GM12878 (cell line): ENCODE measurements around the gene HBA2. TPM values are rescaled to one million over a fixed set of nuclear protein-coding genes. Genes with fewer than 3 reads are reported as not detected.

Source experiments
- ATAC-seq: fragments of 200-7000 bp; cut with Tn5 transposase; 3 replicates; pipeline ENCODE4 v1.9.1; 2020; ENCODE audit warnings: mild to moderate bottlenecking, moderate library complexity
- BruUV-seq: library from RNA; stranded (reverse); fragments of 400-500 nt; replicated peaks from 2 replicates; lab custom pipeline; 2021; lab: Mats Ljungman, UMichigan
- CTCF ChIA-PET: fragments of 300-600 bp; sonication (Branson Sonifier 250); formaldehyde crosslinking; extraction: SDS; loops from one replicate; lab custom pipeline; 2021; ENCODE audit warnings: inconsistent platforms; lab: Yijun Ruan, JAX
- POLR2A ChIA-PET: fragments of 350-600 bp; formaldehyde crosslinking; extraction: SDS; loops from one replicate; lab custom pipeline; 2021; ENCODE audit warnings: inconsistent platforms; lab: Charles Lee
- RAD21 ChIA-PET: fragments of 300-600 bp; sonication (Branson Sonifier 250); formaldehyde crosslinking; loops from one replicate; lab custom pipeline; 2023; ENCODE audit warnings: antibody characterized with exemption; ENCODE audit not compliant: unreplicated experiment; lab: Charles Lee
- SMC1A ChIA-PET: fragments of 300-600 bp; sonication (Branson Sonifier 250); formaldehyde crosslinking; loops from one replicate; lab custom pipeline; 2023; ENCODE audit not compliant: unreplicated experiment, uncharacterized antibody; lab: Charles Lee
- DNase-seq: peaks from one replicate; pipeline ENCODE4 v3.0.0-alpha.2; 2011; ENCODE audit warnings: low read depth, low spot score
- FAIRE-seq: peaks from 3 replicates; lab custom pipeline; 2011; peaks lifted over from hg19 to GRCh38; lab: Jason Lieb, UNC
- H2AFZ ChIP-seq: 2 replicates; pipeline ENCODE4 v1.6.0; 2011; ENCODE audit warnings: low read depth, low read length, control low read depth; ENCODE audit not compliant: control insufficient read depth
- H3K27ac ChIP-seq: 2 replicates; pipeline ENCODE4 v1.5.1; 2011; ENCODE audit warnings: control low read depth; ENCODE audit not compliant: control insufficient read depth, insufficient read depth
- H3K27me3 ChIP-seq, 2 experiments: replicated peaks in 1 of 2; 2 replicates each; pipeline versions ENCODE4 v1.6.0 to v1.6.1; 2011; ENCODE audit warnings: low read length in 1 of 2; ENCODE audit not compliant: control insufficient read depth in 2 of 2, insufficient read depth in 2 of 2
- H3K36me3 ChIP-seq, 2 experiments: 2 replicates each; pipeline ENCODE4 v1.5.1; 2011; ENCODE audit warnings: low read length in 1 of 2; ENCODE audit not compliant: control insufficient read depth in 2 of 2, insufficient read depth in 2 of 2
- H3K4me1 ChIP-seq: 2 replicates; pipeline ENCODE4 v1.6.1; 2011; ENCODE audit warnings: mild to moderate bottlenecking, low read length, moderate library complexity, mixed read lengths; ENCODE audit not compliant: control insufficient read depth, insufficient read depth
- H3K4me2 ChIP-seq: 2 replicates; pipeline ENCODE4 v1.6.0; 2011; ENCODE audit warnings: control low read depth; ENCODE audit not compliant: control insufficient read depth, insufficient read depth
- H3K4me3 ChIP-seq: fragments of 200-600 bp; sonication (generic); 2 replicates; pipeline ENCODE4 v1.5.1; 2016
- H3K79me2 ChIP-seq: 2 replicates; pipeline ENCODE4 v1.6.0; 2011; ENCODE audit warnings: low read length; ENCODE audit not compliant: control insufficient read depth, insufficient read depth
- H3K9ac ChIP-seq: 2 replicates; pipeline ENCODE4 v1.8.0; 2011; ENCODE audit warnings: low read length, control low read depth, mixed read lengths; ENCODE audit not compliant: control insufficient read depth, insufficient read depth
- H3K9me3 ChIP-seq: replicated peaks from 3 replicates; pipeline ENCODE4 v1.5.1; 2011; ENCODE audit warnings: mild to moderate bottlenecking, low read length; ENCODE audit not compliant: control insufficient read depth, insufficient read depth
- H4K20me1 ChIP-seq: 2 replicates; pipeline ENCODE4 v1.6.0; 2011; ENCODE audit not compliant: control insufficient read depth, insufficient read depth
- CEBPB ChIP-seq, 2 experiments: fragments of 150-350 bp in 1 of 2; IDR thresholded peaks; 2 replicates each; pipeline ENCODE4 v1.6.1; 2012 to 2014; ENCODE audit warnings: low read depth in 2 of 2, low read length in 2 of 2, borderline replicate concordance in 1 of 2, inconsistent platforms in 1 of 2
- HCFC1 ChIP-seq: fragments of 150-350 bp; IDR thresholded peaks from 2 replicates; pipeline ENCODE4 v1.6.1; 2014; ENCODE audit warnings: low read length
- JUNB ChIP-seq: IDR thresholded peaks from 2 replicates; pipeline ENCODE4 v1.6.1; 2016; ENCODE audit warnings: antibody characterized with exemption, mild to moderate bottlenecking
- KAT2A ChIP-seq: conservative IDR thresholded peaks from 2 replicates; pipeline ENCODE4 v1.6.1; 2011; ENCODE audit warnings: low read depth, low read length; ENCODE audit not compliant: control insufficient read depth
- NR2F1 ChIP-seq: fragments of 450-650 bp; conservative IDR thresholded peaks from 2 replicates; pipeline ENCODE4 v1.6.1; 2017; ENCODE audit warnings: mild to moderate bottlenecking
- NRF1 ChIP-seq: conservative IDR thresholded peaks from 2 replicates; pipeline ENCODE4 v1.6.1; 2011; ENCODE audit warnings: mild to moderate bottlenecking, low read depth, low read length, improper control_type of control experiment
- SREBF2 ChIP-seq: IDR thresholded peaks from 2 replicates; pipeline ENCODE4 v1.6.1; 2012; ENCODE audit warnings: mild to moderate bottlenecking, low read length
- SRF ChIP-seq, 2 experiments: IDR thresholded peaks; 2 replicates each; pipeline ENCODE4 v1.6.1; 2011; ENCODE audit warnings: low read depth in 2 of 2, low read length in 2 of 2, mild to moderate bottlenecking in 1 of 2, moderate library complexity in 1 of 2
- TARDBP ChIP-seq: IDR thresholded peaks from 2 replicates; pipeline ENCODE4 v1.6.1; 2016; ENCODE audit warnings: borderline replicate concordance
- TCF12 ChIP-seq: IDR thresholded peaks from 2 replicates; pipeline ENCODE4 v1.6.1; 2011; ENCODE audit warnings: low read depth, mild to moderate bottlenecking, low read length
- TCF3 ChIP-seq: IDR thresholded peaks from 2 replicates; pipeline ENCODE4 v1.6.1; 2012; ENCODE audit warnings: low read depth, mild to moderate bottlenecking, low read length, borderline replicate concordance; ENCODE audit not compliant: insufficient read depth
- ZNF592 ChIP-seq: fragments of 450-650 bp; IDR thresholded peaks from 2 replicates; pipeline ENCODE4 v1.6.1; 2017; ENCODE audit warnings: mild to moderate bottlenecking, moderate library complexity
- WGBS: methylation state at CpG from one replicate; pipeline ENCODE4 v1.1.6; 2016; ENCODE audit warnings: low lambda C conversion rate; ENCODE audit not compliant: insufficient replicate concordance, insufficient coverage; ENCODE audit errors: missing lambda C conversion rate; 5-methylcytosine and 5-hydroxymethylcytosine counted together
- in situ Hi-C: fragments of 300-500 bp; cut with MboI; formaldehyde crosslinking; loops from 9 replicates; pipeline ENCODE4 v1.14.3; 2018; ENCODE audit warnings: mixed read lengths
- intact Hi-C: fragments of 100-400 bp; cut with micrococcal nuclease; formaldehyde crosslinking; loops from one replicate; pipeline ENCODE4 v1.14.2; 2022; ENCODE audit not compliant: unreplicated experiment
- polyA plus RNA-seq, 11 experiments: library from polyadenylated mRNA; depleted of rRNA in 4 of 11; unstranded in 6 of 11; stranded (reverse) in 5 of 11; fragments of >200 nt; fragmentation: Nextera tagmentation in 4 of 11; fragmentation: Illumina TruSeq in 1 of 11; extraction: Ambion mirVana in 4 of 11; extraction: Trizol in 1 of 11; gene quantifications; 1 replicate in 1 of 11; 2 replicates in 10 of 11; pipeline versions ENCODE4 v1.2.1 to v1.2.3, GENCODE V29; 2011 to 2016; ENCODE audit warnings: inconsistent platforms in 2 of 11, missing spikeins in 2 of 11, low read depth in 1 of 11
- total RNA-seq, 4 experiments: library from RNA; depleted of rRNA in 3 of 4; stranded (reverse); fragments of >200 nt in 3 of 4; fragmentation: Illumina TruSeq in 1 of 4; extraction: Trizol in 1 of 4; gene quantifications; 2 replicates each; pipeline versions ENCODE4 v1.2.1 to v1.2.3, GENCODE V29; 2013 to 2021
- TF ChIP-seq, protein P1 (sequence below): fragments of 450-650 bp; IDR thresholded peaks from 2 replicates; pipeline ENCODE4 v1.6.1; 2017; ENCODE audit warnings: mild to moderate bottlenecking, low read depth, inconsistent platforms; ENCODE audit not compliant: poor library complexity, severe bottlenecking
- TF ChIP-seq, protein P2 (sequence below): fragments of 450-650 bp; IDR thresholded peaks from 2 replicates; pipeline ENCODE4 v1.6.1; 2017; ENCODE audit warnings: borderline replicate concordance
- TF ChIP-seq, protein P3 (sequence below): fragments of 450-650 bp; IDR thresholded peaks from 2 replicates; pipeline ENCODE4 v1.6.1; 2017; ENCODE audit warnings: mild to moderate bottlenecking

Gene HBA2
- total and polyA plus RNA-seq, 10 of the 15 experiments (the other 5 are each of a cell fraction or from before 2014, with no cell fraction given): 0.30 to 0.96 (median 0.92) TPM; not detected in 7

DNA sequence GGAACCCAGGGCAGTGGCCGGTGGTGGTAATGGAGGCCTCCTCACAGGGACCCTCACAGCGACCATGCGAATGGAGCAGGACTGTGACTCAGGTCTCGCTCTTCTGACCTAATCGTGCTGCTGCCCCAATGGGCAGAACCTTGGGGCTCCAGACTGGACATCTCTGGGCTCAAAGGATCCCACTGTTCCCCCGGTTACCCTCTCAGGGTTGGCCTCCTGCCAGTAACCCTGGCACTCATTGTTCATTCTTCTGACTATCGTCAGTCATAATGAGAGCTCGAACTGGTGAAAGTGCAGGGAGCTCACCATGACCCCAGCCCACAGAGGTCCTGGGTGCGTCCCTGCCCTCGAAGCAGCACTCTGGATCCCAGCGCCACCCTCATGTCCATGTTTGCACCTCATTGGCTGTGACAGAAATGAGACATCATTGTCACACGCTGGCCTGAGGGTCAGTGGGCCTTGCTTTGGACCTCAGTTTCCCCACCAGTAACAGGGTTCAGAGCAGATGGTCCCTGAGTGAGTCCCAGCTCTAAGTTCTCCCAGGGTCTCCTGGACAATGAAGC lies 30.2 kb upstream of the HBA2 start:
- CTCF ChIA-PET: interaction anchor here (0.9 kb wide), 1 partner anchor 17 kb away, joined by 3 read pairs; no protein-coding TSS in a partner anchor
- Histone ChIP-seq H3K79me2 (peaks cover 6% of the 10 kb centered on the region), H3K36me3 (no peaks in the 10 kb centered on the region), H3K4me3 (no peak overlapping the region), H2AFZ (no peak overlapping the region), H3K27me3 (no peaks in the 10 kb centered on the region), H3K27ac (no peak overlapping the region), H3K4me1 (no peaks in the 10 kb centered on the region), H4K20me1 (no peaks in the 10 kb centered on the region), H3K9ac (no peak overlapping the region), H3K9me3 (no peaks in the 10 kb centered on the region), H3K4me2 (no peak overlapping the region)
- in situ Hi-C loops (no loop called here), intact Hi-C loops (no loop called here)
- DNase-seq (no peak), ATAC-seq (no peak), FAIRE-seq (no peak)
- WGBS: 60% methylated on average over 11 of the region's 12 CpGs
- SMC1A ChIA-PET: no interaction called here
- RAD21 ChIA-PET: no interaction called here
- no TSS peak for BruUV-seq
- POLR2A ChIA-PET: no interaction called here
- no peak for TF ChIP-seq TCF3
- no peak for TF ChIP-seq CEBPB (IDR thresholded peaks at IDR 0.05; ENCODE audit: borderline replicate concordance in 1 of 2, low read depth in 2 of 2, low read length in 2 of 2)
- no peak for TF ChIP-seq TCF12
- TF ChIP-seq NRF1: no peak
- no peak for TF ChIP-seq KAT2A
- no peak for TF ChIP-seq SRF (IDR thresholded peaks at IDR 0.05; ENCODE audit: low read depth in 2 of 2, low read length in 2 of 2)
- TF ChIP-seq ZNF592: no peak
- TF ChIP-seq, protein P1, sequence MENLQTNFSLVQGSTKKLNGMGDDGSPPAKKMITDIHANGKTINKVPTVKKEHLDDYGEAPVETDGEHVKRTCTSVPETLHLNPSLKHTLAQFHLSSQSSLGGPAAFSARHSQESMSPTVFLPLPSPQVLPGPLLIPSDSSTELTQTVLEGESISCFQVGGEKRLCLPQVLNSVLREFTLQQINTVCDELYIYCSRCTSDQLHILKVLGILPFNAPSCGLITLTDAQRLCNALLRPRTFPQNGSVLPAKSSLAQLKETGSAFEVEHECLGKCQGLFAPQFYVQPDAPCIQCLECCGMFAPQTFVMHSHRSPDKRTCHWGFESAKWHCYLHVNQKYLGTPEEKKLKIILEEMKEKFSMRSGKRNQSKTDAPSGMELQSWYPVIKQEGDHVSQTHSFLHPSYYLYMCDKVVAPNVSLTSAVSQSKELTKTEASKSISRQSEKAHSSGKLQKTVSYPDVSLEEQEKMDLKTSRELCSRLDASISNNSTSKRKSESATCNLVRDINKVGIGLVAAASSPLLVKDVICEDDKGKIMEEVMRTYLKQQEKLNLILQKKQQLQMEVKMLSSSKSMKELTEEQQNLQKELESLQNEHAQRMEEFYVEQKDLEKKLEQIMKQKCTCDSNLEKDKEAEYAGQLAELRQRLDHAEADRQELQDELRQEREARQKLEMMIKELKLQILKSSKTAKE: no peak
- no peak for TF ChIP-seq TARDBP
- TF ChIP-seq, protein P2, sequence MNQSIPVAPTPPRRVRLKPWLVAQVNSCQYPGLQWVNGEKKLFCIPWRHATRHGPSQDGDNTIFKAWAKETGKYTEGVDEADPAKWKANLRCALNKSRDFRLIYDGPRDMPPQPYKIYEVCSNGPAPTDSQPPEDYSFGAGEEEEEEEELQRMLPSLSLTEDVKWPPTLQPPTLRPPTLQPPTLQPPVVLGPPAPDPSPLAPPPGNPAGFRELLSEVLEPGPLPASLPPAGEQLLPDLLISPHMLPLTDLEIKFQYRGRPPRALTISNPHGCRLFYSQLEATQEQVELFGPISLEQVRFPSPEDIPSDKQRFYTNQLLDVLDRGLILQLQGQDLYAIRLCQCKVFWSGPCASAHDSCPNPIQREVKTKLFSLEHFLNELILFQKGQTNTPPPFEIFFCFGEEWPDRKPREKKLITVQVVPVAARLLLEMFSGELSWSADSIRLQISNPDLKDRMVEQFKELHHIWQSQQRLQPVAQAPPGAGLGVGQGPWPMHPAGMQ: no peak
- TF ChIP-seq, protein P3, sequence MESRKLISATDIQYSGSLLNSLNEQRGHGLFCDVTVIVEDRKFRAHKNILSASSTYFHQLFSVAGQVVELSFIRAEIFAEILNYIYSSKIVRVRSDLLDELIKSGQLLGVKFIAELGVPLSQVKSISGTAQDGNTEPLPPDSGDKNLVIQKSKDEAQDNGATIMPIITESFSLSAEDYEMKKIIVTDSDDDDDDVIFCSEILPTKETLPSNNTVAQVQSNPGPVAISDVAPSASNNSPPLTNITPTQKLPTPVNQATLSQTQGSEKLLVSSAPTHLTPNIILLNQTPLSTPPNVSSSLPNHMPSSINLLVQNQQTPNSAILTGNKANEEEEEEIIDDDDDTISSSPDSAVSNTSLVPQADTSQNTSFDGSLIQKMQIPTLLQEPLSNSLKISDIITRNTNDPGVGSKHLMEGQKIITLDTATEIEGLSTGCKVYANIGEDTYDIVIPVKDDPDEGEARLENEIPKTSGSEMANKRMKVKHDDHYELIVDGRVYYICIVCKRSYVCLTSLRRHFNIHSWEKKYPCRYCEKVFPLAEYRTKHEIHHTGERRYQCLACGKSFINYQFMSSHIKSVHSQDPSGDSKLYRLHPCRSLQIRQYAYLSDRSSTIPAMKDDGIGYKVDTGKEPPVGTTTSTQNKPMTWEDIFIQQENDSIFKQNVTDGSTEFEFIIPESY: no peak
- TF ChIP-seq HCFC1: no peak
- TF ChIP-seq NR2F1: no peak
- TF ChIP-seq JUNB: no peak
- TF ChIP-seq SREBF2: no peak
